HG03460 (cell line): Measurements from ENCODE around the gene KLK7.
"Not testable (repeated sequence)": the region's sequence is repeated elsewhere in the genome, so short reads cannot be mapped to it uniquely, and the experiment has no call there.

Source experiments
- ATAC-seq: cut with Tn5 transposase; IDR thresholded peaks from one replicate; pipeline ENCODE4 v1.9.1; 2021; ENCODE audit not compliant: unreplicated experiment

Gene KLK7

DNA sequence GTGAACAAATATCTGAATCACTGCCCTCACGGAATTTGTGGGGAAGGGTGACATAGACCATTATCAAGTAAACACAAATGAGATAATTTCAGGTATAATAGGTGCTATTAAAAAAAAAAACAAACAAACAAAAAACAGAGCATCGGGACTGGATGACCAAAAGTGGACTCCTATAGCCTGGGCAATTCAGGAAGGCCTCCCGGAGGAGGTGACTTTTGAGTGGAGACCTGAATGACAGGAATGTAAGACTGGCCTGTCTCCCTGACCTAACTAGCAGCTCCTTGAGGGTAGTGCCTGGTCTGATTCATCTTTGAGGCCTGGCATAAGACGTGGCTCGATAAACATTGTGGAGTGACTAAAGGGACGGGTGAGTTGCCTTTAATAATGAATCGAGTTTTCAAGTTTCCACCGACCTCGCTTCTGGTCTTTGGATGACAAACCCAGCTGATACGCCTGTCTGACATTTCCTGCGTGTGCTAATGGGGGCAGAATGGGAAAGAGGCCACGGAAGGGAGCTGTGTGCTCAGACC is 29.0 kb upstream of the KLK7 start:
- ATAC-seq = no peak

DNA sequence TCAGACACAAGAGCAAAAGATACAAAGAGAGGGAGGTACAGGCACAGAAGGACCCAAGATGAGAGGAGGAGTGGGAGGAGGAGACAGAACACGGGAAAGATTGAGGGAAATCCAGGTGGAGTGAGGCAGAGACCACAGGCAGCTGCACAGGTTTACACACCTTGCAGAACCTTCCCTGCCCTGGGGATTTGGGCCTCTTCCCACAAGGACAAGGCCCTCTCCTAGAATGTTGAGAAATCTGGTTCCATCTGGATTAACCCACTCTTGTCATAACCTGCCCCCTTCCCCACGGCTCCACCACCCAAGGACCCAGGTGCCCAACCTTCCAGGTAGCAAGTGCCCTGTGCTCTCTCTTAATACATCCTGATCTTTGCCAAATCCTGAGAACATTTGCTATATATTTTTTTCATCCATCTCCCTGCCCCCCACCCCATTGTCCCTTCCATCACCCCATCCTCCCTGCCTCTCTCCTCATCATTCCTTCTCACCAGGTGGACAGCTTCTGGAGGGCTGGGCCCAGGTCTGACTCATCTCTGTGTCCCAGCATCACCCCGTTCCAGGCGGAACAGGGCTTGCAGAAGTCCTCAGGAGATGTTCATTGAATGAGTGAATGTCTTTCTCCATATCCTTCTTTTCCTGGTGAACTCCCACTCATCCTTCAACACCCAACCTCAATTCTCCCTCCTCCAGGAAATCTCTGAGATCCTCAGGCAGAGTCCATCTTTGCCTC is 26.5 kb upstream of the KLK7 start:
- no peak for ATAC-seq

DNA sequence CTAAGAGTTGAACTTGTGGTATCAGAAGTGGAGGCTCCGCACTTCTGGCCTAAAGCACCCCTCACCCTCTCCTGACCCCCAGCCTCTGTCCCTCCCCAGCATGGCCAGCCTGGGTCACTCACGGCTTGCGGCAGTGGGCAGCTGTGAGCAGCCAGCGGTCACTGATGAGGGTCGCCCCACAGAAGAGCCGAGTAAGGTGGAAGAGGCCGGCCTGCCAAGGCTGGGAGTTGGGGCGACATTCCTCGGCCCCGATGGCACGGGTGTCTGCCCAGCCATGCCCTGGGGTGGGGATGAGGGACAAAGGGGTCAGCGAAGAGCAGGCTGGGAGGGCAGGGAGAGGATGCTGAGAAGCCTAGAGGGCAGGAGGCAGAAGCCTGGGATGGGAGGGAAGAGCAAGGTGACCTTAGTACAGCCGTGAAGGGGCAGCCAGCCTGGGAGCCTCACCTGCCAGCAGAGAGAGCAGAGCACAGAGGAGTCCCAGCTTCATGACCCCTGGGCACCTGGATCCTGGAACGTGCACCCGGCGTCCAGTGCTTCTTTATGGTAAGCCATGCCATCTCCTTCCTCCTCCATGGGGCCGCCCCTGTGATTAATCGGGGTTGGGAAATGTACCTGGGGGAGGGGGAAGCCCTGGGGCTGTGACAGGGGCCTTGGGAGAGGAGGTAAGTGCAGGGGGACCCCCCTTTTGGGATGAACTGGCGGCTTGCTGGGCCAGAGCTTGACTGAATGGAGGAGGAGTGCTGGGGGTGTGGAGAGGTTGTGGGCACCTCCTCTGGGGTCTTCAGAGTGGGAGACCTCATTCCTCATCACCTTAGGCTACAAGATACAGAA is 25.6 kb upstream of the KLK7 start:
- no peak for ATAC-seq

DNA sequence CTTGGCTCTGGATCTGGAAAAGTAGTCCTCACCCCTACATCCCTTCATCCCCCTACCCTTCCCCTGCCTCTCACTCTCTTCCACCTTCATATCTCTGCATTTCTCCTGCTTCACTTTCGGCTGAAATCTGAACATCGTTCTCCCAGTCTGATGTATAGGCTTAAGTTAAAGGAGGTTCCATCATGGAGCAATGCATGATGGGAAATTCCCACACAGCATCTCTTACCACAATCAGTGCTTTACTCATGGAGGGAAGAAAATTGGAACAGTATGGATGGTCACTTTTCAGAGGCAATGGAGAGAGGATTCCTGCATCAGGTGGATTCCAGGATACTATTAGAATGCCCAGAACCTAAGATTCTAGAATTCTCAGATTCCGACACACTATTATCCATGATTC is 23.8 kb upstream of the KLK7 start:
- no peak for ATAC-seq

DNA sequence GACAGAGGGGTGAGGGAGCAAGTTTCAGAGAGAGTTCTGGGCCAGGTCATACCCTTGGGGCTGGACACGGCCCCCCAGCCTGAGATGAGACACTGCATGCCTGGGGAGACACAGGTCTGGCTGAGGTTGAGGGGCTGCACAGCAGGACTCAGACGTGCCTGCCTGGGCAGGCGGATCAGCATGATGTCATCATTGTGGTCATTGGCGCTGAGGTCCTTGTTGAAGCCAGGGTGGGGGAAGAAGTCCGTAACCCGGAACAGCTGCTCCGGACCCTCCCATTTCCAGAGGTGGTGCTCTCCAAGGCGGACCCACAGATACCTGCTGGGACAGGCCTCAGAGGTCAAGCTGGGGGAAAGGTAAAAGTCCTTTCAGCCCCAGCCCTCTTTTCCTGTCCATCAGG is 22.7 kb upstream of the KLK7 start:
- no peak for ATAC-seq

DNA sequence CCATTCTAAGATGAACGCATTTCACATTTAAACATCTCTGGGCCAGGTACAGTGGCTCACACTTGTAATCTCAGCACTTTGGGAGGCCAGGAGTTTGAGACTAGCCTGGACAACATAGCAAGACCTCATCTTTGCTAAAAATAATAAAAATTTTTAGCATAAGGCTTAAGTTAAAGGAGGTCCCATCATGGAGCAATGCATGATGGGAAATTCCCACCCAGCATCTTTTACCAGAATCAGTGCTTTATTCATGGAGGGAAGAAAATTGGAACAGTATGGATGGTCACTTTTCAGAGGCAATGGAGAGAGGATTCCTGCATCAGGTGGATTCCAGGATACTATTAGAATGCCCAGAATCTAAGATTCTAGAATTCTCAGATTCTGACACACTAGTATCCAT is 21.5 kb upstream of the KLK7 start:
- no peak for ATAC-seq

DNA sequence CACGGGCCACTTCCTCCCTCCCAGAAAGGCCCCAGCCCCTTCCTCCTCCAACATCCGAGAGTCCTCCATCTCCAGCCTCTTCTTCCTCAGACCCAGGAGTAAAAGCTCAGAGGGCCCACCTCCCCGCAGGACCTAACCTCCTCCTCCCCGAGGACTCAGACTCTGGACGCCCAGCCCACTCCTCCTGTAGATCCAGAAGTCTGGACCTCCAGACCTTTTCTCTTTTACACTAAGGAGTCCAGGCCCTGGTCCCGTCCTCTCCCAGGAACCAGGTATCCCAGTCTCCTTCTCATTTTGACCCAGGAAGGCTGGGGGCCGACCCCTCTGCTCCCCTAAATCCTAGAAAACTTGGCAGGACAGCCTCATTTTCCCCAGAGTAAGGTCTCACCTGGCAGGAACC is 19.6 kb upstream of the KLK7 start:
- no peak for ATAC-seq

DNA sequence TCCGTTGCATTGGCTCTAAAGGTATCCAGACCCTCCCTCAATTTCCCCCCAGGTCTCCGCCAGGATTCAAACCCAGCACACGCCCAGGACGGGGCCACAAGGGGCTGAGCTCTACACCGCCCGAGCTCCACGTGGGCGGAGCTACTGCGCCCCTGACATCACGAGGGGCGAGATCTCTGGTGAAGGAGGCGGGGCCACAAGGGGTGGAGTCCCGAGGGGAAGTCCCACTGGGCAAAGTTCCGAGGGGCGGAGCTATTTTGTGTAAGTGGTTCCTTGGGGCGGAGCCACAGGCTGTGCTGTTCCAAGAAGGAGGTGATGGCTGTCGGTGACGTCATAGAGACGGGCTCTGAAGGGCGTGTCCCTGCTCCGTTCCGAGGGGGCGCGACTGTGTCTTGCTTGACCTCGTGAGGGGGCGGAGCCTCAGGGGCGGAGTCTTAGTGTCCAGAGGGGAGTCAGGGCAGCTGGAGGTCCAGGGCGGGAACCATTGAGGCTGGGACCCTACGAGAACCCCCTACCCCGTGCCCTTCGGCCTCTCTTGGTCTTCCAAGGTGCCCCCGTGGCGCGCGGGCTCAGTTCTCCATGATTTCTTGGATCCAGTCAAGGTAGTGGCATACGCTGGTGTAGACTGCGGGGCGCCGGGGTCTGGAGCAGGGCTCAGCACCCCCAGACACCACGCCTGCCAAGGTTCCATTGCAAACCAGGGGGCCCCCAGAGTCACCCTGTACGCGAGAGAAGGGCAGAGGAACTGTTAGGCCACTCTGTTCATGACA is 19.0 kb upstream of the KLK7 start:
- ATAC-seq = no peak

DNA sequence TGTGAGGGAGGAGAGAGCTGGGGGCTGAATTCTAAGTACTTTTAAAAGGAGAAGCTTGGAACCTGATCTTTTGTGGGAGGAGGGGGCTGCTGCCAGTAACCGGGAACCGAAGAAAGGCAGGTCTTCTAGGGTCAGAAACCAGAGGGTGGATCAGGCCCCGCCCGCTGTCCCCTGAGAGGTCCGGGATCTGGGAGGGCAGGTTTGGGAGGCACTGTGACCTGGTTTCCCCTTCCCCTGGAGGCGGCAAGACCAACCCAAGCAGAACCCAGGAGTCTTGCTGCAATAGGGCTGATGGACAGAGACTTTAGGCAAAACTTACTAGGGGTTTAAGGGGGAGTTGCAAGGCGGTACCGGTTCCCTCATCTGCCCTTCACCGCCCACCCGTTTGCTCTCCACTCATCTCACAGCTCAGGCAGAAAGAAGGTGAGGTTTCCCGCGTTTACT is 18.4 kb upstream of the KLK7 start:
- ATAC-seq = no peak

DNA sequence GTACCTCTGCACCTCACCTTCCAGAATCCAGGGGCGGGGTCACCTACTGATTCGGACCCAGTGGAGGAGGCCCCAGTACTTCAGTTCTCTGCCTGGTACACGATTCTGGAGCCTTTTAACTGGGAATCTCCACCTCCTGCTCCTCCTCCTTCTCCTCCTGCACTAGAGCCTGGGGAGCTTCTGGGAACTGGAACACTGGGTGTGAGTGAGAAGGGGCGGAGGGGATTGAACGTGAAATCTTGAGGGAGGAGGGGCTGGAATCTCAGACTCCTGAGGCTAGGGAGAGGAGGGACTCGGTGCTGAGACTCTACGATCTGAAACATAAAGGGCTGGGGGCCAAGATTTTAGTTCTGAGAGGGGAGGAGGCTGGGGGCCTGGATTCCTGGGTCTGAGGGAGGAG is 17.8 kb upstream of the KLK7 start, which contains the start of gene KLK8:
Gene KLK8 (minus strand): TSS at position 90 of the 400 bp plus-strand sequence. CDS start 437 bp downstream, outside the sequence.
- no peak for ATAC-seq

DNA sequence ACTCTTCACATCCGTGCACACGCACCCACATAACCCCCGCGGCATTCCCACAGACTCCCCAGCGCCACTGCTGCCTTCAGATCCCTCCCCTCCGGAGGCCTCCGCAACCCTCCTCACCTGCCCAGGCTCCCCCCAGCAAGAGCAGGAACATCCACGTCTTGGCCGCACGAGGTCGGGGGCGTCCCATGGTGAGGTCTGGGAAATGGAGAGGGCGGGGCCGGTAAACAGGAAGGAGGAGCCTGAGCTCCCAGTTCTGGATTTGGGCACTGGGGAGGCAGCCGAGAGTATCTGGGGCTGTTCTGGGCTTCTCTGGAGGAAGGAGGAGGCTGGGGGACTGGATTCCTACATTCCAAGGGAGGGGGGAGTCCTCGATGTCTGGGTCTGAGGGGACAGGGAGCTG is 17.3 kb upstream of the KLK7 start:
- no peak for ATAC-seq

DNA sequence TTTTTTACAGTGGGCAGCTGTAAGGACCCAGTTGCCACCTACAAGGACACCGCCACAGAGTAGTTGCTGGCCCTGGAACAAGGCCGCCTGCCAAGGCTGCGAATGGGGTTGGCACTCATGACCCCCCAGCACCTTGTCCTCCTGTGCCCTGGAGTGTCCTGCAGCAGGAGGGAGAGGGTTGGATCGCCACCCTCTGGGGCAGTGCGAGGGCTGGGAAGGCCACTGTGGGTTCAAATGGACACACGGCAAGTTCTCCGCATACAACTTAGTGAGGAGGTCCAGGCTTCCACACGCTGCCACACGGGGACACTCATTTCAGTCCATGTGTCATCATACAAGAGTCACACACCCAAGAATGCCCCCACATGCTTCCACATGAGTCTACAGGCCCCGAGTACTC is 16.7 kb upstream of the KLK7 start:
- ATAC-seq = no peak

DNA sequence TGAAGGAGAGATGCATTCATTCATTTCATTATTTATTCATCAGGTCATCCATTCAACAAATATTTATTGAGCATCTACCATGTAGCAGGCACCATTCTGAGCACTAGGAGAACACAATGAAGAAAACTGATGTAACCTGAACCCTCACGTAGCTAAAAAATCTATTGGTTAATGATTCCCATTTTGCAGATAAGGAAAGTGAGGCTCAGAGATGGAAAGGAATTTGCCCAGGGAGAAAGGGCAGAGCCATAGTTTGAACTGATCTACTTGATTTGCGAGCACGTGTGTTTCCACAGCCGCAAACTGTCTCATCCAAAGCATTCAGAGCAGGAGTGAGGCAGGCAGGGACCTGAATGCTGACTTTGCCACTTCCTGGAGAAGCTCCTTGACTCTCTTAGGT is 15.0 kb upstream of the KLK7 start:
- no peak for ATAC-seq

DNA sequence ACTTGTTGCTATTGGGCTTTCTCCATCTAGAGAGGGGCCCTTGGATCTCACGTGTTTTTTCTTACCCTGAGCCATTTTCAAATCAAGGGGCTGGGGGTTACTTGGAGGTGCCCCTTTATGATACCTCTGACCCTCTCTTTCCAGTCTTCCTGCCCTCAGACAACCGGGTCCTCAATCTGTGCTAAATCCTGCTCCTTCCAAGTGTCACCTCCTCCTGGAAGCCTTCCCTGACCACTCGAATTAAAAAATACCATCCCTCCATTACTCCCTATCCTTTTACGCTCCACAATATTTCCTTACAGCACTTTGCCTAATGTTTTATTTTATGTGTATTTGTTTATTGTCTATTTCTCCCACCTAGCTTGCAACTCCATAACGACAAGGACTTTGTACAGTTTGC is 14.3 kb upstream of the KLK7 start:
- ATAC-seq = no peak

DNA sequence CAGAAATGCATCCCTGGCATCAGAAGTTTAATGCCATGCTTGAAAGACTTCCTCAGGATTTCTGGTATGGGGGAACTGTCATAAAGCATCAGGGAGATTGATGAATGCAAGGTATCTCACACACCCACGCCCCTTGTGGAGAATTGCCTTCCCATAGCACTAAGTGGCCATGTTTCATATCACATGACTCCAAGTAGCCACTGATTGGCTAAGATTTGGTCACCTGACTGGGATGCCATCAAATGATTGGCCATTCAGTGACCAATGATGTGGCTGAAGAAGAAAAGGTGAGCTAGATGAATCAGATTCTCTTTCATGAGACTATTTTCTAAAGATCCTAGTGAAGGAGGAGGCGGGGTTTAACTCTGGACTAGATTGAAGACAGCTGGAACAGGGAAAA is 10.4 kb upstream of the KLK7 start:
- ATAC-seq = no peak

DNA sequence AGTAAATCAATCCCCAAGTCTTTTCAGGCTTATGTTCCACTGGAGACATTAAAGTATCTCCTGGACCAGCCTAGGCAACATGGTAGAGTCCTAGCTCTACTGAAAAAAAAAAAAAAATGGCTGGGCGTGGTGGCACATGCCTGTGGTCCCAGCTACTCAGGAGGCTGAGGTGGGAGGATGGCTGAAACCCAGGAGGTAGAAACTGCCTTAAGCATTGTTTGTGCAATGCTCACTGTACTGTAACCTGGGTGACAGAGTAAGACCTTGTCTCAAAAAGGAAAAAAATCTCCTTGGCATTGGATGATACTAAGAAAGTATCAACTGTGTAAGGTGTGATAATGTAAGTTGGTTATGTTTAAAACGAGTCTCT is 8.9 kb upstream of the KLK7 start:
- ATAC-seq = no peak

DNA sequence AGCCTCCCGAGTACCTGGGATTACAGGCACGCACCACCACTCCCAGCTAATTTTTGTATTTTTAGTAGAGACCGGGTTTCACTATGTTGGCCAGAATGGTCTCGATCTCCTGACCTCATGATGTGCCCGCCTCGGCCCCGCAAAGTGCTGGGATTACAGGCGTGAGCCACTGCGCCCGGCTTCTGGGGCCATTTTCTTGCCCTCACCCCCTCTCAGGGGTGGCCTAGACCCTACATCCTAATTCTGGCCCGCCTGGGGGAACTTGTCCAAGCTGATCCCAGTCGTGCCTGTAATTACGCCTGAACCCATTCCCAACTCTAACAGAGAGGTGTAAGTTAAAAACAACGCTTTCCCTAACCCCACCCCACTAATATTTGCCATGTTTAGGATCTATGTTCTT is 699 bp upstream of the KLK7 start:
- not testable (repeated sequence) for ATAC-seq

DNA sequence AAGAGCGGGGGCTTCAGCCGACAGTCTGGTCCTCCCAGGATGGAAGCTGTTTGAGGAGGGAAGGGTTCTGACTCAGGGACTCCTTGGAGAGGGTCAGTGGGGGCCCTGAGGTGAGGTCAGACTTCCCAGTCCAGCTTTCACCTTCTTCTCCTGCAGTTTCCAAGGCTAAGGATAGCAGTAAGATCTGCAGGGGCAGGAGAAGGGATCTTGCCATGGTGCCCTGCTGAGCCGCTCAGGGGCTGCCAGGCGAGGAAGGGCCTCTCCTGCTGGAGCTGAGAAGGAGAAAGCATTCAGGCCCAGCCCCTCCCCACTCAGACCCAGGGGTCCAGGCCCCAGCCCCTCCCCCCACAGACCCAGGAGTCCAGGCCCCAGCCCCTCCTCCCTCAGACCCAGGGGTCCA is 1.5 kb downstream of the KLK7 start:
- no peak for ATAC-seq

DNA sequence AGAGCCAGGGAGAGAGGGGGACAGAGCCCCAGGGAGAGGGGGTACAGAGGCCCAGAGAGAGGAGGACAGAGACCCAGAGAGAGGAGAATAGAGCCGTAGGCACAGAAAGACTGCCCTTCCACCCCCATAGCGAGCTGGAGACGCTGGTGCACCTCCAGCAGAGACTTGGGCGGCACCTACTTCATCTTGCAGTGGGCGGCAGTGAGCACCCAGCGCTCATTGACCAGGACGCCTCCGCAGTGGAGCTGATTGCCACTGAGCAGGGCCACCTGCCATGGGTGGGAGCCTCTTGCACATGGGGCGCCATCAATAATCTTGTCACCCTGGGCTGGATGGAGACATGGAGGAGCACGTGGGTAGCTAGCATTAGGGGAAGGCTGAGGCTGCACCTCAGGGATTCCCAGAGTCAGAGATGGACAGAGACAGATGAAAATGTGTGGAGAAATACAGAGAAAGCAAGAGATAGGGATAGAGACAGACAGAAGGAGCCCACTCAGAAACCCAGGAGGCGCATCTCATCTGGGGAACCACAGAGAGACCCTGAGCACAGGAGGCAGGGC is 2.0 kb downstream of the KLK7 start:
- ATAC-seq = no peak

DNA sequence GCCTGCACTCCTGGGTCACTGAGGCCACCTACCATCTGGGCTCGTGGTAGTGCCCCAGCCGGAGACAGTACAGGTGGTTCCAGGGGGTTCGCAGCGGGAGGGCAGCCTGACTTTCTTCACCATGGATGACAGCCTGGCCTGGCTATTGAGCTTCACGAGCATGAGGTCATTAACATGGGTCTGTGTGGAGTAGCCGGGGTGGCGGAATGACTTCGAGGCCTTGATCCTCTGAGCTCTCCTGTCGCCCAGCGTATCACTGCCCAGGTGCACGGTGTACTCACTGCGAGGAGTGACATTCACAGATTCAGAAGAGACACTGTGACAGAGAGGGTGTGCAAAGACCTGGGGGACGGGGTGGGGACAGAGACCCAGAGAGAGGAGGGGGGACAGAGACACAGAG is 3.5 kb downstream of the KLK7 start:
- ATAC-seq = no peak

DNA sequence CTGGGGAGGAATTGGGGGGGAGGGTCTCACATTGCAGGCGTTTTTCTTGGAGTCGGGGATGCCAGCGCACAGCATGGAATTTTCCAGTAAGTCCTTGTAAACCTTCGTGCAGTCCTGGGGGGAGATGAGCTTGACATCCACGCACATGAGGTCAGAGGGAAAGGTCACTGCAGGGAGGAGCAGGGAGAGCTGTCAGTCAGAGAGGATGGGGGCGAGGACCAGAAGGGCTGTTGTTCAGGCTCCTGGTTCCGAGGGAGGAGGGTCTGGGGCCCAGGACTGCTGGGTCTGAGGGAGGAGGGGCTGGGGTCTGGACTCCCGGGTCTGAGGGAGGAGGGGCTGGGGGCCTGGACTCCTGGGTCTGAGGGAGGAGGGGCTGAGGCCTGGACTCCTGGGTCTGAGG is 4.0 kb downstream of the KLK7 start:
- ATAC-seq = no peak
